Gastrocnemius medialis (tissue), 4 donors: ENCODE results near the gene CD300C.

Experiments used
- POLR2A ChIP-seq, 2 donors: fragments of 450-650 bp; IDR thresholded peaks; one replicate each; pipeline ENCODE4 v1.6.1; 2017; ENCODE audit warnings: antibody characterized with exemption in 2 of 2, mild to moderate bottlenecking in 2 of 2, moderate library complexity in 2 of 2
- TF ChIP-seq, protein P1 (sequence below), 5 experiments: fragments of 450-650 bp in 3 of 5; fragments of 200-600 bp in 2 of 5; sonication (generic) in 2 of 5; IDR thresholded peaks in 4 of 5; conservative IDR thresholded peaks in 1 of 5; 1 replicate in 4 of 5; 2 replicates in 1 of 5; pipeline ENCODE4 v1.5.1; 2016 to 2019; ENCODE audit warnings: antibody characterized with exemption in 5 of 5, mild to moderate bottlenecking in 3 of 5, moderate library complexity in 3 of 5

DNA sequence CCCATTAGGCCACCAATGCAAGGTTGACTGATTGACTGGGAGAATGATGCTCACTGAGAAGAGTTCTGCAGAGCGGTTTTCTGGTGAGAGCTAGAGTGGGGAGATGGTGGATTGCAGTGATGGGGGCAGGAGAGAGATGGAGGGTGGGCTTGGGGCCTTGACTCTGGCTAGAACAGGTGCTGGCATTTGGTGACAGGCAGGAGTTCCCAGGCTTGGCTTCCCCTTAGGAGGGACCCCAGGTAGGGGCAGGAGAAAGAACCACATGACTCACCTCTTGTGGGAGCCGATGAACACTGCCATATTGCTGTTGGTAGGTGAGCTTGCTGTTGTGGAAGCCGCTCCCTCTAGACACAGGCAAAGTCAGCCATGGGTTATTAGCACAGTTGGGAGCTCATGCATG, 22.6 kb downstream of the CD300C start:
- TF ChIP-seq, protein P1, sequence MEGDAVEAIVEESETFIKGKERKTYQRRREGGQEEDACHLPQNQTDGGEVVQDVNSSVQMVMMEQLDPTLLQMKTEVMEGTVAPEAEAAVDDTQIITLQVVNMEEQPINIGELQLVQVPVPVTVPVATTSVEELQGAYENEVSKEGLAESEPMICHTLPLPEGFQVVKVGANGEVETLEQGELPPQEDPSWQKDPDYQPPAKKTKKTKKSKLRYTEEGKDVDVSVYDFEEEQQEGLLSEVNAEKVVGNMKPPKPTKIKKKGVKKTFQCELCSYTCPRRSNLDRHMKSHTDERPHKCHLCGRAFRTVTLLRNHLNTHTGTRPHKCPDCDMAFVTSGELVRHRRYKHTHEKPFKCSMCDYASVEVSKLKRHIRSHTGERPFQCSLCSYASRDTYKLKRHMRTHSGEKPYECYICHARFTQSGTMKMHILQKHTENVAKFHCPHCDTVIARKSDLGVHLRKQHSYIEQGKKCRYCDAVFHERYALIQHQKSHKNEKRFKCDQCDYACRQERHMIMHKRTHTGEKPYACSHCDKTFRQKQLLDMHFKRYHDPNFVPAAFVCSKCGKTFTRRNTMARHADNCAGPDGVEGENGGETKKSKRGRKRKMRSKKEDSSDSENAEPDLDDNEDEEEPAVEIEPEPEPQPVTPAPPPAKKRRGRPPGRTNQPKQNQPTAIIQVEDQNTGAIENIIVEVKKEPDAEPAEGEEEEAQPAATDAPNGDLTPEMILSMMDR (IDR thresholded peaks at IDR 0.05 in 4 of 5, conservative IDR thresholded peaks at IDR 0.05 in 1 of 5) = no peak
- no peak for TF ChIP-seq POLR2A (IDR thresholded peaks at IDR 0.05)
